Endometrial microvascular endothelial cells (primary cell): ENCODE measurements around the gene SPRING1. TPM values are rescaled to one million over a fixed set of nuclear protein-coding genes. Genes with fewer than 3 reads are reported as not detected.
"Not testable (repeated sequence)": the region's sequence is repeated elsewhere in the genome, so short reads cannot be mapped to it uniquely, and the experiment has no call there.

Experiments
- in situ Hi-C: cut with HindIII; loops from 2 replicates; pipeline ENCODE4 v1.10.0; 2017; ENCODE audit warnings: low sequenced_read_pairs, low pct_unique_long_range_greater_than_20kb; ENCODE audit errors: inconsistent ontology term
- total RNA-seq: library from RNA; depleted of rRNA; stranded (reverse); fragments of >200 nt; gene quantifications from one replicate; pipeline ENCODE4 v1.2.3, GENCODE V29; 2015; ENCODE audit errors: inconsistent ontology term

SPRING1 gene
- total RNA-seq, 1 donor from 2014 or later, result 35.8 TPM

GRCh38 chr12:116745554-116745953 lies 7.7 kb upstream of the SPRING1 start:
- in situ Hi-C loops, result no loop called here

- in situ Hi-C loops, result no loop called here
Observed at GRCh38 chr12:116744766-116745165, 6.9 kb upstream of the SPRING1 start.

- in situ Hi-C loops, result not testable (repeated sequence)
Observed at GRCh38 chr12:116742787-116743186, 4.9 kb upstream of the SPRING1 start.

GRCh38 chr12:116739381-116739887 lies 1.6 kb upstream of the SPRING1 start:
- in situ Hi-C loops, result no loop called here

- in situ Hi-C loops, result no loop called here
Observed at GRCh38 chr12:116736962-116737773, 701 bp downstream of the SPRING1 start.

GRCh38 chr12:116735951-116736599 lies 1.8 kb downstream of the SPRING1 start:
- in situ Hi-C loops, result no loop called here

- in situ Hi-C loops, result no loop called here
Observed at GRCh38 chr12:116735084-116735483, 2.8 kb downstream of the SPRING1 start.

GRCh38 chr12:116734156-116734768 lies 3.6 kb downstream of the SPRING1 start:
- in situ Hi-C loops, result no loop called here

- in situ Hi-C loops, result no loop called here
Observed at GRCh38 chr12:116731801-116732200, 6.1 kb downstream of the SPRING1 start.

- in situ Hi-C loops, result no loop called here
Observed at GRCh38 chr12:116727891-116728290, 10.0 kb downstream of the SPRING1 start.

- in situ Hi-C loops, result no loop called here
Observed at GRCh38 chr12:116727261-116727660, 10.6 kb downstream of the SPRING1 start.

- in situ Hi-C loops, result no loop called here
Observed at GRCh38 chr12:116726694-116727093, 11.2 kb downstream of the SPRING1 start.

GRCh38 chr12:116722245-116722644 lies 15.6 kb downstream of the SPRING1 start:
- in situ Hi-C loops, result no loop called here

GRCh38 chr12:116719731-116720528 lies 17.9 kb downstream of the SPRING1 start:
- in situ Hi-C loops, result no loop called here

- in situ Hi-C loops, result no loop called here
Observed at GRCh38 chr12:116718655-116719454, 19.0 kb downstream of the SPRING1 start.

GRCh38 chr12:116717466-116718437 lies 20.1 kb downstream of the SPRING1 start:
- in situ Hi-C loops, result no loop called here

GRCh38 chr12:116714175-116714574 lies 23.7 kb downstream of the SPRING1 start:
- in situ Hi-C loops, result no loop called here
